HG03520 (cell line): ENCODE data around the gene BRME1.
A peak's percentile ranks its signal among the peaks of the same experiment; 100 is the strongest.
"Not testable (repeated sequence)": the region's sequence is repeated elsewhere in the genome, so short reads cannot be mapped to it uniquely, and the experiment has no call there.

Source experiments
- ATAC-seq: cut with Tn5 transposase; IDR thresholded peaks from one replicate; pipeline ENCODE4 v1.9.1; 2021; ENCODE audit warnings: mild to moderate bottlenecking, moderate library complexity; ENCODE audit not compliant: unreplicated experiment

BRME1 gene

GRCh38 chr19:13929340-13929739, 23.4 kb upstream of the BRME1 start:
- no peak for ATAC-seq

GRCh38 chr19:13926715-13927114, 20.8 kb upstream of the BRME1 start:
- ATAC-seq = no peak

- no peak for ATAC-seq
These were observed 20.1 kb upstream of the BRME1 start for GRCh38 chr19:13926010-13926409.

GRCh38 chr19:13923194-13923987, 17.5 kb upstream of the BRME1 start:
- ATAC-seq = no peak

- not testable (repeated sequence) for ATAC-seq
These were observed 16.2 kb upstream of the BRME1 start for GRCh38 chr19:13922118-13922517.

- no peak for ATAC-seq
These were observed 15.2 kb upstream of the BRME1 start for GRCh38 chr19:13920940-13921747.

GRCh38 chr19:13920524-13920923, 14.6 kb upstream of the BRME1 start:
- no peak for ATAC-seq

GRCh38 chr19:13918726-13919411, 13.0 kb upstream of the BRME1 start:
- ATAC-seq = no peak

- no peak for ATAC-seq
These were observed 12.0 kb upstream of the BRME1 start for GRCh38 chr19:13917888-13918406.

GRCh38 chr19:13914777-13915176, 8.9 kb upstream of the BRME1 start:
- no peak for ATAC-seq

GRCh38 chr19:13913352-13913751, 7.4 kb upstream of the BRME1 start:
- ATAC-seq = no peak

- ATAC-seq = no peak
These were observed 3.5 kb upstream of the BRME1 start for GRCh38 chr19:13909430-13909829.

GRCh38 chr19:13908674-13909073, 2.8 kb upstream of the BRME1 start:
- no peak for ATAC-seq

GRCh38 chr19:13906910-13907309, 993 bp upstream of the BRME1 start:
- ATAC-seq = no peak

- peak; percentile 17 for ATAC-seq
These were observed 596 bp upstream of the BRME1 start for GRCh38 chr19:13906521-13906904.

- ATAC-seq = no peak
These were observed 2.8 kb downstream of the BRME1 start for GRCh38 chr19:13902993-13903555.

GRCh38 chr19:13899912-13900584, 5.9 kb downstream of the BRME1 start:
- no peak for ATAC-seq

- no peak for ATAC-seq
These were observed 6.5 kb downstream of the BRME1 start for GRCh38 chr19:13899393-13899792.

- ATAC-seq = no peak
These were observed 9.7 kb downstream of the BRME1 start for GRCh38 chr19:13896227-13896626.

- ATAC-seq = no peak
These were observed 11.4 kb downstream of the BRME1 start for GRCh38 chr19:13894552-13894951.
